Measurements from ENCODE around the gene OR10H1.
"Not testable (repeated sequence)": the region's sequence is repeated elsewhere in the genome, so short reads cannot be mapped to it uniquely, and the experiment has no call there.

OR10H1 gene

GRCh38 chr19:15859187-15859586 lies 43.7 kb upstream of the OR10H1 start:
- no peaks in the 10 kb centered on the region for H3K27me3 ChIP-seq
- TF ChIP-seq CTCF (IDR thresholded peaks at IDR 0.05) = no peak
- H3K27ac ChIP-seq = no peak overlapping the region
- H3K4me1 ChIP-seq (ENCODE audit: control insufficient read depth in 1 of 2, insufficient read depth in 1 of 2, low read depth in 1 of 2, low read length in 1 of 2) = no peaks in the 10 kb centered on the region
- no peak overlapping the region for H3K4me3 ChIP-seq (ENCODE audit: low read depth in 1 of 2, low read length in 1 of 2)
- H3K36me3 ChIP-seq = no peaks in the 10 kb centered on the region
- no peaks in the 10 kb centered on the region for H3K9me3 ChIP-seq

GRCh38 chr19:15850385-15850784 lies 34.9 kb upstream of the OR10H1 start:
- H3K27me3 ChIP-seq = no peaks in the 10 kb centered on the region
- no peaks in the 10 kb centered on the region for H3K9me3 ChIP-seq
- no peak overlapping the region for H3K4me3 ChIP-seq (ENCODE audit: low read depth in 1 of 2, low read length in 1 of 2)
- TF ChIP-seq CTCF (IDR thresholded peaks at IDR 0.05) = no peak
- H3K36me3 ChIP-seq = no peaks in the 10 kb centered on the region
- H3K4me1 ChIP-seq (ENCODE audit: control insufficient read depth in 1 of 2, insufficient read depth in 1 of 2, low read depth in 1 of 2, low read length in 1 of 2) = no peaks in the 10 kb centered on the region
- no peak overlapping the region for H3K27ac ChIP-seq

- no peaks in the 10 kb centered on the region for H3K36me3 ChIP-seq
- H3K4me3 ChIP-seq (ENCODE audit: low read depth in 1 of 2, low read length in 1 of 2) = no peak overlapping the region
- no peaks in the 10 kb centered on the region for H3K4me1 ChIP-seq (ENCODE audit: control insufficient read depth in 1 of 2, insufficient read depth in 1 of 2, low read depth in 1 of 2, low read length in 1 of 2)
- H3K9me3 ChIP-seq = no peaks in the 10 kb centered on the region
- no peak for TF ChIP-seq CTCF (IDR thresholded peaks at IDR 0.05)
- H3K27me3 ChIP-seq = no peaks in the 10 kb centered on the region
- H3K27ac ChIP-seq = no peak overlapping the region
Observed at GRCh38 chr19:15846923-15847322, 31.5 kb upstream of the OR10H1 start.

GRCh38 chr19:15843894-15844222 lies 28.4 kb upstream of the OR10H1 start:
- H3K36me3 ChIP-seq; H3K27ac ChIP-seq; H3K27me3 ChIP-seq; H3K9me3 ChIP-seq; H3K4me1 ChIP-seq (ENCODE audit: control insufficient read depth in 1 of 2, insufficient read depth in 1 of 2, low read depth in 1 of 2, low read length in 1 of 2); H3K4me3 ChIP-seq (ENCODE audit: low read depth in 1 of 2, low read length in 1 of 2): not testable (repeated sequence)

GRCh38 chr19:15843203-15843893 lies 27.9 kb upstream of the OR10H1 start:
- Histone ChIP-seq H3K27me3 (no peaks in the 10 kb centered on the region), H3K4me3 (ENCODE audit: low read depth in 1 of 2, low read length in 1 of 2) (no peak overlapping the region), H3K27ac (no peak overlapping the region), H3K4me1 (ENCODE audit: control insufficient read depth in 1 of 2, insufficient read depth in 1 of 2, low read depth in 1 of 2, low read length in 1 of 2) (peaks cover 0 to 2% of the 10 kb centered on the region in 2 experiments), H3K36me3 (no peaks in the 10 kb centered on the region), H3K9me3 (no peaks in the 10 kb centered on the region)
- no peak for TF ChIP-seq CTCF (IDR thresholded peaks at IDR 0.05)

- H3K4me1 ChIP-seq (ENCODE audit: control insufficient read depth in 1 of 2, insufficient read depth in 1 of 2, low read depth in 1 of 2, low read length in 1 of 2) = peaks cover 10 to 11% of the 10 kb centered on the region in 2 experiments
- TF ChIP-seq CTCF (IDR thresholded peaks at IDR 0.05) = no peak
Observed at GRCh38 chr19:15841875-15842569, 26.6 kb upstream of the OR10H1 start.

More at GRCh38 chr19:15841875-15842569, 26.6 kb upstream of the OR10H1 start:
- H3K4me3 ChIP-seq (ENCODE audit: low read depth in 1 of 2, low read length in 1 of 2) = no peak overlapping the region
- no peaks in the 10 kb centered on the region for H3K27me3 ChIP-seq
- no peaks in the 10 kb centered on the region for H3K36me3 ChIP-seq
- no peak overlapping the region for H3K27ac ChIP-seq
- no peaks in the 10 kb centered on the region for H3K9me3 ChIP-seq

Measured in neutrophil (primary cell).